WTC11 (cell line): ENCODE results near the gene TRIOBP.

Experiments used
- CTCF ChIP-seq: fragments of 200-600 bp; IDR thresholded peaks from 2 replicates; pipeline ENCODE4 v1.8.0; 2022; ENCODE audit warnings: antibody characterized with exemption
- FOXK1 ChIP-seq: sonication (generic); formaldehyde crosslinking; IDR thresholded peaks from 2 replicates; pipeline ENCODE4 v1.8.0; 2022; ENCODE audit warnings: mild to moderate bottlenecking, moderate library complexity, missing genetic modification reagents
- IRF1 ChIP-seq: sonication (generic); formaldehyde crosslinking; IDR thresholded peaks from 2 replicates; pipeline ENCODE4 v1.8.0; 2023; ENCODE audit warnings: missing genetic modification reagents
- JUN ChIP-seq: sonication (generic); formaldehyde crosslinking; IDR thresholded peaks from 2 replicates; pipeline ENCODE4 v1.8.0; 2023; ENCODE audit warnings: mild to moderate bottlenecking, missing genetic modification reagents
- NFYB ChIP-seq: sonication (generic); formaldehyde crosslinking; conservative IDR thresholded peaks from 2 replicates; pipeline ENCODE4 v1.8.0; 2022; ENCODE audit warnings: low read depth, missing genetic modification reagents

- no peak for TF ChIP-seq JUN
- no peak for TF ChIP-seq CTCF
- TF ChIP-seq IRF1 (CRISPR knock-in tag), result no peak
- TF ChIP-seq NFYB (CRISPR knock-in tag), result no peak
- TF ChIP-seq FOXK1 (CRISPR knock-in tag), result no peak
Observed at GRCh38 chr22:37747715-37748100, 50.9 kb downstream of the TRIOBP start.
